CD4-positive, alpha-beta memory T cell (primary cell): ENCODE results near the gene FLAD1. TPM values are rescaled to one million over a fixed set of nuclear protein-coding genes. Genes with fewer than 3 reads are reported as not detected.

Source experiments
- CTCF ChIA-PET: fragments of 350-600 bp; sonication (Branson Sonifier 250); formaldehyde crosslinking; loops from one replicate; lab custom pipeline; 2021; ENCODE audit warnings: inconsistent platforms; ENCODE audit not compliant: partially characterized antibody; lab: Charles Lee
- POLR2A ChIA-PET: fragments of 350-600 bp; sonication (Branson Sonifier 250); formaldehyde crosslinking; loops from one replicate; lab custom pipeline; 2021; ENCODE audit not compliant: partially characterized antibody; lab: Charles Lee
- DNase-seq, 5 donors: peaks; one replicate each; pipeline versions ENCODE4 v3.0.0 to v3.0.0-alpha.2; 2020 to 2022; ENCODE audit warnings: mixed read lengths in 1 of 5
- H3K27ac ChIP-seq: one replicate; pipeline ENCODE4 v1.7.0; 2013; ENCODE audit warnings: low read depth, low read length
- H3K27me3 ChIP-seq: 2 replicates; pipeline ENCODE4 v1.7.0; 2013; ENCODE audit warnings: mild to moderate bottlenecking, low read length, moderate library complexity; ENCODE audit not compliant: insufficient read depth
- H3K36me3 ChIP-seq: 2 replicates; pipeline ENCODE4 v1.7.0; 2013; ENCODE audit warnings: mild to moderate bottlenecking, low read length, moderate library complexity; ENCODE audit not compliant: insufficient read depth
- H3K4me1 ChIP-seq: 2 replicates; pipeline ENCODE4 v1.7.0; 2013; ENCODE audit warnings: mild to moderate bottlenecking, low read length, moderate library complexity; ENCODE audit not compliant: insufficient read depth
- H3K4me3 ChIP-seq, 2 donors: one replicate each; pipeline ENCODE4 v1.7.0; 2013; ENCODE audit warnings: low read length in 2 of 2, mild to moderate bottlenecking in 1 of 2
- H3K9me3 ChIP-seq, 2 donors: one replicate each; pipeline ENCODE4 v1.7.0; 2013; ENCODE audit warnings: low read length in 2 of 2, control low read depth in 1 of 2; ENCODE audit not compliant: control insufficient read depth in 1 of 2
- H3K27ac Mint-ChIP-seq, 7 donors: one replicate each; pipeline ENCODE4 v1.8.0; 2020 to 2021; ENCODE audit warnings: mixed read lengths in 7 of 7, mild to moderate bottlenecking in 6 of 7, inconsistent platforms in 3 of 7, moderate library complexity in 3 of 7
- H3K27me3 Mint-ChIP-seq, 2 donors: one replicate each; pipeline ENCODE4 v1.8.0; 2020 to 2021; ENCODE audit warnings: mixed read lengths in 2 of 2
- H3K36me3 Mint-ChIP-seq, 2 donors: one replicate each; pipeline ENCODE4 v1.8.0; 2020 to 2021; ENCODE audit warnings: mixed read lengths in 2 of 2, inconsistent platforms in 1 of 2, mild to moderate bottlenecking in 1 of 2
- H3K4me1 Mint-ChIP-seq, 4 donors: one replicate each; pipeline ENCODE4 v1.8.0; 2020 to 2021; ENCODE audit warnings: mixed read lengths in 4 of 4, mild to moderate bottlenecking in 1 of 4
- H3K4me3 Mint-ChIP-seq, 8 donors: one replicate each; pipeline ENCODE4 v1.8.0; 2020 to 2021; ENCODE audit warnings: mixed read lengths in 8 of 8, mild to moderate bottlenecking in 7 of 8, moderate library complexity in 6 of 8, inconsistent platforms in 3 of 8
- H3K9me3 Mint-ChIP-seq, 8 donors: one replicate each; pipeline ENCODE4 v1.8.0; 2020 to 2021; ENCODE audit warnings: mixed read lengths in 8 of 8, mild to moderate bottlenecking in 5 of 8, inconsistent platforms in 3 of 8, moderate library complexity in 1 of 8
- intact Hi-C: fragments of 100-400 bp; cut with micrococcal nuclease; formaldehyde crosslinking; loops from one replicate; pipeline ENCODE4 v1.15.1; 2023
- polyA plus RNA-seq, 2 donors: library from polyadenylated mRNA; unstranded; fragments of 300-500 nt; fragmentation: Illumina TruSeq; gene quantifications; one replicate each; pipeline ENCODE4 v1.2.3, GENCODE V29; 2021
- total RNA-seq, 2 experiments: library from RNA; stranded (reverse); gene quantifications; one replicate each; pipeline ENCODE4 v1.2.3, GENCODE V29; 2021

The FLAD1 gene
- total and polyA plus RNA-seq, 4 experiments from 2014 or later = 48.9 to 75.9 (median 54.5) TPM

DNA sequence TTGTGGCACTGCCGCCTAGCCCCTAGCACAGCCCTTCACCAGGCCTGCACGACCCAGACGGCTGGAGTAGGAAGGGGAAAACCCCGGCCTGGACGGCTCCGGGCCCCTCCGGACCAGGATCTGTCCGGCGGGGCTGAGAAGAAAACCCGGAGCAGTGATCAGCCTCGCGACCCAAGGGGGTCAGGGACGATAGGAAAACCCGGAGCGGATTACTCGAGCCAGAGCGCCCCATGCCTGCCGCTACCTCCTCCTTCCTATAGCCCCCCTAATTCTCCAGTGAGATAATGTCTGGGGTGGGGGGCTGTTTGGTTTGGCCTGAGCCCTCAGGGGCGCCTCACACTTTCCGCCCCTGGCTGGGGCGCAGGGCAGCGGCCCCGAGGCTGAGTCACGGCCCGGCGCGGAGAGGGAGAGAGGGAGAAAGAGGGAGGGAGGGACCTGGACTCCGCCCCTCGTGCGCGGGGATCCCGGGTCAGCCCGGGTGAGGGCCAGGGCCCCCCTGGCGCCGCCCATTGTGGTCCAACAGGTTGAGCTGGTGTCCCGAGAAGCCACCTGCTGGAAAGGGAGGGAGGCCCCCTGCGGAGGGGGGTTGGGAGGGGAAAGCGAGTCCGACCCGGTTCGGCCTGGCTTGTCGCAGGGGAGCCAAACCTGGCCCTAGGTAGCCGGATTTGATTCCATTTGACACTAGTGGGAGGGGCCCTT, 17.7 kb downstream of the FLAD1 start:
- Mint-ChIP-seq H3K36me3 (peaks cover 0 to 24% of the 10 kb centered on the region in 2 donors), H3K9me3 (peaks cover 0 to 2% (median 0%) of the 10 kb centered on the region in 8 donors), H3K27ac (peak overlapping the region; percentile 89 to 99 (median 95)), H3K4me1 (peaks cover 32 to 68% (median 44%) of the 10 kb centered on the region in 4 donors), H3K4me3 (peak overlapping the region; percentile 88 to 99 (median 96)), H3K27me3 (no peaks in the 10 kb centered on the region)
- Histone ChIP-seq H3K4me1 (peaks cover 49% of the 10 kb centered on the region), H3K4me3 (peak overlapping the region; percentile 78 to 80), H3K36me3 (no peaks in the 10 kb centered on the region), H3K27ac (peak overlapping the region; percentile 92), H3K9me3 (no peaks in the 10 kb centered on the region), H3K27me3 (no peaks in the 10 kb centered on the region)
- CTCF ChIA-PET = interaction anchor here (0.8 to 16.3 kb wide), 8 partner anchors 14 to 84 kb away, joined by 3 to 381 read pairs (median 21); partner anchors contain the start of genes CKS1B, FLAD1, PBXIP1 and SHC1
- DNase-seq = peak; percentile 71 to 90 (median 76)
- intact Hi-C loops = loop anchor here (5.0 kb wide), 2 partner anchors 51 to 444 kb away; partner anchors contain the start of genes ADAM15 and UBE2Q1
- POLR2A ChIA-PET = interaction anchor here (0.6 to 38.9 kb wide), 7 partner anchors 8 to 84 kb away, joined by 3 to 1543 read pairs (median 14); partner anchors contain the start of genes CKS1B, EFNA4, FLAD1 and LENEP

GRCh38 chr1:155001425-155001674, 18.2 kb downstream of the FLAD1 start:
- peaks cover 34 to 72% (median 46%) of the 10 kb centered on the region in 4 donors for H3K4me1 Mint-ChIP-seq
- Histone ChIP-seq H3K4me3 (peak overlapping the region; percentile 78 to 80), H3K4me1 (peaks cover 54% of the 10 kb centered on the region), H3K36me3 (no peaks in the 10 kb centered on the region), H3K27ac (peak overlapping the region; percentile 92), H3K9me3 (no peaks in the 10 kb centered on the region), H3K27me3 (no peaks in the 10 kb centered on the region)
- H3K4me3 Mint-ChIP-seq = peak overlapping the region; percentile 88 to 99 (median 96)
- no peak for DNase-seq
- H3K36me3 Mint-ChIP-seq = peaks cover 0 to 24% of the 10 kb centered on the region in 2 donors
- peaks cover 0 to 2% (median 0%) of the 10 kb centered on the region in 8 donors for H3K9me3 Mint-ChIP-seq
- ChIA-PET POLR2A (interaction anchor here (0.6 to 38.9 kb wide), 6 partner anchors 8 to 84 kb away, joined by 3 to 1543 read pairs (median 10); partner anchors contain the start of genes CKS1B, EFNA4, FLAD1 and LENEP), CTCF (interaction anchor here (0.8 to 16.3 kb wide), 3 partner anchors 13 to 45 kb away, joined by 4 to 381 read pairs (median 30); partner anchors contain the start of genes FLAD1 and PBXIP1)
- intact Hi-C loops = loop anchor here (5.0 kb wide), 2 partner anchors 51 to 444 kb away; partner anchors contain the start of genes ADAM15 and UBE2Q1
- H3K27me3 Mint-ChIP-seq = no peaks in the 10 kb centered on the region
- H3K27ac Mint-ChIP-seq = peak overlapping the region; percentile 88 to 99 (median 93)

DNA sequence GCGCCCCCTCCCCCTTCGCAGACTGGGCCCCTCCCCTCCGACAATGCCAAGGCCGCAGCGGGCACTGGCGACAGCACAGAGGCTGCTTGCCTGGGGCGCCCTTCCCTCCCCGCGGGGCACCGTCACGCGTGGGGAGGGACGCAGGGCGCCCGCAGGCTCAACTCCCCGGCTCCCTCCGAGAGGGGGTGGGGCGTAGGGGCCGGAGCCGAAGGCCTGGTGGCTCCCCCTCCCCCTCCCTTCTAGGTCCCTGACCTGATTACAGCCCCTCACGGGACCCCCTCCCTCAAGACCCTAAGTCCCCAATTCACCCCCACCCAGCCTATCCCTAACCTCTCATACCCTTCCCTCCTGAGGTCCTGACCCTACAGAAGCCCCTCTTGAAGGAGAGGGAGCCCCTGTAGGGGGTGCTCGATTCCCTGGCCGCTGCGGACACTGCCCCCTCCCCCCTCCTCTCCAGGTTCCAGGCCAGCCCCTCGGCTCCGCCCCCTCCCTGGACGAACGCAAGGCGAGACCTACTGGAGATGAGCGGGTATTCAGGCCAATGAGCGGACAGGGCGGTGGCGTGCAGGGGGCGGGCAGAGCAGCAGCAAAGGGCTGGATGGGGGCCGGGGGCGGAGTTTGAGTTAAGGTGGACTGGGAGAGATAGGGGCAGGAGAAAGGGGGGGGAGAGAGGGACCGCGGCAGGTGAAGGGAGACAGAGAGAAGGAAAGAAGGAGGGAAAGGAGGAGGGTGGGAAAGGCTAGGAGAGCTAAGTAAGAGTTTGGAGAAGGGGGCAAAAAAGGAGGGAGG, 18.7 kb downstream of the FLAD1 start:
- peaks cover 0 to 2% (median 0%) of the 10 kb centered on the region in 8 donors for H3K9me3 Mint-ChIP-seq
- CTCF ChIA-PET = interaction anchor here (0.8 to 16.3 kb wide), 3 partner anchors 13 to 46 kb away, joined by 4 to 381 read pairs (median 30); partner anchors contain the start of genes FLAD1 and PBXIP1
- Histone ChIP-seq H3K4me1 (peaks cover 59% of the 10 kb centered on the region), H3K36me3 (no peaks in the 10 kb centered on the region), H3K27ac (peak overlapping the region; percentile 92), H3K27me3 (no peaks in the 10 kb centered on the region), H3K4me3 (peak overlapping the region; percentile 78 to 80), H3K9me3 (no peaks in the 10 kb centered on the region)
- H3K27ac Mint-ChIP-seq = peak overlapping the region; percentile 90 to 99 (median 95)
- peak overlapping the region; percentile 88 to 99 (median 96) for H3K4me3 Mint-ChIP-seq
- intact Hi-C loops = loop anchor here (1.0 to 5.0 kb wide), 5 partner anchors 8 to 445 kb away; partner anchors contain the start of genes ADAM15, PMVK and UBE2Q1
- H3K36me3 Mint-ChIP-seq = peaks cover 0 to 26% of the 10 kb centered on the region in 2 donors
- POLR2A ChIA-PET = interaction anchor here (0.6 to 38.9 kb wide), 9 partner anchors 9 to 84 kb away, joined by 3 to 1543 read pairs (median 5); partner anchors contain the start of genes CKS1B, EFNA4, FLAD1 and LENEP
- no peaks in the 10 kb centered on the region for H3K27me3 Mint-ChIP-seq
- peaks cover 39 to 78% (median 51%) of the 10 kb centered on the region in 4 donors for H3K4me1 Mint-ChIP-seq
- DNase-seq = peak; percentile 95 to 98 (median 97)

- Histone ChIP-seq H3K27ac (peak within 1 kb of the TSS; percentile 92), H3K36me3 (no peaks in the 10 kb centered on the region), H3K4me3 (peak within 1 kb of the TSS; percentile 91 to 95), H3K4me1 (peaks cover 62% of the 10 kb centered on the region), H3K9me3 (no peaks in the 10 kb centered on the region), H3K27me3 (no peaks in the 10 kb centered on the region)
- ChIA-PET CTCF (interaction anchor here (1.3 to 16.3 kb wide), 2 partner anchors 12 to 15 kb away, joined by 4 to 381 read pairs; no protein-coding TSS in a partner anchor), POLR2A (interaction anchor here (0.8 to 38.9 kb wide), 8 partner anchors 10 to 83 kb away, joined by 3 to 1543 read pairs (median 5); partner anchors contain the start of genes CKS1B, FLAD1, LENEP and PBXIP1)
- intact Hi-C loops = loop anchor here (1.0 to 5.0 kb wide), 5 partner anchors 8 to 445 kb away; partner anchors contain the start of genes ADAM15, PMVK and UBE2Q1
- Mint-ChIP-seq H3K27me3 (no peaks in the 10 kb centered on the region), H3K4me3 (peak within 1 kb of the TSS; percentile 95 to 99 (median 98)), H3K36me3 (peaks cover 0 to 26% of the 10 kb centered on the region in 2 donors), H3K27ac (peak within 1 kb of the TSS; percentile 90 to 99 (median 97)), H3K9me3 (no peaks in the 10 kb centered on the region), H3K4me1 (peaks cover 39 to 80% (median 49%) of the 10 kb centered on the region in 4 donors)
- peak in 1 of 5 donors; percentile 23 for DNase-seq
Observed at GRCh38 chr1:155002464-155003226, 19.5 kb downstream of the FLAD1 start, which contains the start of gene ZBTB7B. TSS of gene ZBTB7B (plus strand) at chr1:155002802. CDS start at chr1:155014661, 11,859 bp downstream.

DNA sequence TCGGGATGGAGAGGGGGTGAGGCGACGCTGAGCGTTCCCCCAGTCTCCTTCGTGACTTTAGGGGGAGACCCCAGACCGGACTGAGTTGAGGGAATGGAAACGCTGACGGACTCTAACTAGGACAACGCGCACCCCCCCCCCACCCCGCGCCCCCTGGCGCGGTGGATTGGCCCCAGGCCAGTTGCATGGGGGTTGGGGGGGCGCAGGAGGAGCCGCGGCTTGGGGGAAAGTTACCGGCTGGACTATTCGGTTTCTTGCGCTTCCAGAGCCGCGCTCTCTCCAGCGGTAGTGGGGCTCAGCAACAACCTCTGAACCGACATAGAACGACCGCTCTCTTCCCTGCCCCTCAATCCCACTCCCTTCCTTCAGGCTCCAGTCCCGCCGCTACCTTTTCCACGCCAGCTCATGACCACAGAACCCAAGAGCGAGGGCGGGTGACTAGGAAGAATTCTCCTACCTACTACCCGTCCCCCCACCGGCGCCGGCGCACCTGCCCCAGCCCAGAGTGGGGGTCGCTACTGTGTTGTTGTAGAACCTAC, 20.2 kb downstream of the FLAD1 start:
- H3K36me3 ChIP-seq = no peaks in the 10 kb centered on the region
- no peaks in the 10 kb centered on the region for H3K27me3 ChIP-seq
- ChIA-PET CTCF (interaction anchor here (1.3 to 16.3 kb wide), 2 partner anchors 11 to 16 kb away, joined by 4 to 381 read pairs; no protein-coding TSS in a partner anchor), POLR2A (interaction anchor here (0.8 to 38.9 kb wide), 4 partner anchors 11 to 66 kb away, joined by 3 to 1543 read pairs (median 158); partner anchors contain the start of genes CKS1B, FLAD1, PBXIP1 and PYGO2)
- Mint-ChIP-seq H3K36me3 (peaks cover 0 to 26% of the 10 kb centered on the region in 2 donors), H3K27ac (peak overlapping the region; percentile 90 to 98 (median 97)), H3K4me3 (peak overlapping the region; percentile 95 to 99 (median 98)), H3K4me1 (peaks cover 36 to 79% (median 46%) of the 10 kb centered on the region in 4 donors), H3K27me3 (no peaks in the 10 kb centered on the region), H3K9me3 (no peaks in the 10 kb centered on the region)
- peaks cover 62% of the 10 kb centered on the region for H3K4me1 ChIP-seq
- H3K9me3 ChIP-seq = no peaks in the 10 kb centered on the region
- peak overlapping the region; percentile 91 to 95 for H3K4me3 ChIP-seq
- H3K27ac ChIP-seq = peak overlapping the region; percentile 86
- intact Hi-C loops = loop anchor here (5.0 kb wide), 2 partner anchors 49 to 446 kb away; partner anchors contain the start of genes ADAM15 and UBE2Q1
- DNase-seq = peak in 2 of 5 donors; percentile 20 to 59
